Measurements from ENCODE around the gene PPP1R14C.

GRCh38 chr6:150269130-150269856, 126.4 kb downstream of the PPP1R14C start:
- TF ChIP-seq EZH2 (IDR thresholded peaks at IDR 0.05; ENCODE audit: low read length) = no peak
- TF ChIP-seq CTCF (optimal IDR thresholded peaks at IDR 0.05 in 1 of 3, IDR thresholded peaks at IDR 0.05 in 1 of 3, conservative IDR thresholded peaks at IDR 0.05 in 1 of 3; ENCODE audit: extremely low read depth in 1 of 3, insufficient read depth in 2 of 3, low read length in 3 of 3) = no peak

Measured in keratinocyte (primary cell).